ENCODE measurements around the gene GPR25.

The GPR25 gene

GRCh38 chr1:200892546-200892945 lies 19.8 kb downstream of the GPR25 start:
- Histone ChIP-seq H3K79me2 (ENCODE audit: insufficient read depth, low read length) (peaks cover 2% of the 10 kb centered on the region; the same call in 1 of the 2 replicates), H3K27me3 (ENCODE audit: insufficient read depth, low read length, poor library complexity, severe bottlenecking) (no peaks in the 10 kb centered on the region), H3K9ac (ENCODE audit: low read depth, low read length, poor library complexity, severe bottlenecking) (no peak overlapping the region), H4K20me1 (ENCODE audit: insufficient read depth, low read length, poor library complexity, severe bottlenecking) (no peaks in the 10 kb centered on the region), H2AFZ (ENCODE audit: low read length) (no peak overlapping the region), H3K9me3 (ENCODE audit: insufficient read depth, low read depth, low read length) (no peaks in the 10 kb centered on the region), H3K9me2 (replicated peaks; ENCODE audit: low read depth, low read length) (no peaks in the 10 kb centered on the region), H3K4me2 (ENCODE audit: low read depth, low read length, poor library complexity, severe bottlenecking) (no peak overlapping the region), H3K4me1 (ENCODE audit: insufficient read depth, low read length, poor library complexity, severe bottlenecking) (peaks cover 67% of the 10 kb centered on the region), H3F3A (ENCODE audit: low read depth) (peaks cover 5% of the 10 kb centered on the region), H3K4me3 (ENCODE audit: low read length, poor library complexity, severe bottlenecking) (no peak overlapping the region), H3K36me3 (ENCODE audit: insufficient read depth, low read length) (no peaks in the 10 kb centered on the region)
- TF ChIP-seq CTCF (conservative IDR thresholded peaks at IDR 0.05; ENCODE audit: low read length) (no peak), EZH2phosphoT487 (IDR thresholded peaks at IDR 0.05; ENCODE audit: borderline replicate concordance) (no peak)

GRCh38 chr1:200892958-200893357 lies 20.2 kb downstream of the GPR25 start:
- no peak overlapping the region for H3K4me3 ChIP-seq (ENCODE audit: low read length, poor library complexity, severe bottlenecking)

GRCh38 chr1:200893411-200893901 lies 20.7 kb downstream of the GPR25 start:
- Histone ChIP-seq H3K27me3 (ENCODE audit: insufficient read depth, low read length, poor library complexity, severe bottlenecking) (no peaks in the 10 kb centered on the region), H3K9ac (ENCODE audit: low read depth, low read length, poor library complexity, severe bottlenecking) (peak overlapping the region; percentile 24), H4K20me1 (ENCODE audit: insufficient read depth, low read length, poor library complexity, severe bottlenecking) (no peaks in the 10 kb centered on the region), H3K79me2 (ENCODE audit: insufficient read depth, low read length) (no peaks in the 10 kb centered on the region), H3K36me3 (ENCODE audit: insufficient read depth, low read length) (no peaks in the 10 kb centered on the region), H3K4me1 (ENCODE audit: insufficient read depth, low read length, poor library complexity, severe bottlenecking) (peaks cover 65% of the 10 kb centered on the region), H3K4me2 (ENCODE audit: low read depth, low read length, poor library complexity, severe bottlenecking) (no peak overlapping the region), H3K9me2 (replicated peaks; ENCODE audit: low read depth, low read length) (no peaks in the 10 kb centered on the region), H2AFZ (ENCODE audit: low read length) (no peak overlapping the region), H3K9me3 (ENCODE audit: insufficient read depth, low read depth, low read length) (no peaks in the 10 kb centered on the region), H3K4me3 (ENCODE audit: low read length, poor library complexity, severe bottlenecking) (no peak overlapping the region), H3F3A (ENCODE audit: low read depth) (no peaks in the 10 kb centered on the region)
- TF ChIP-seq EZH2phosphoT487 (IDR thresholded peaks at IDR 0.05; ENCODE audit: borderline replicate concordance): no peak
- TF ChIP-seq CTCF (conservative IDR thresholded peaks at IDR 0.05; ENCODE audit: low read length): no peak

More at GRCh38 chr1:200892958-200893357, 20.2 kb downstream of the GPR25 start:
- H2AFZ ChIP-seq (ENCODE audit: low read length): no peak overlapping the region
- no peaks in the 10 kb centered on the region for H3K79me2 ChIP-seq (ENCODE audit: insufficient read depth, low read length)
- H3K9me3 ChIP-seq (ENCODE audit: insufficient read depth, low read depth, low read length): no peaks in the 10 kb centered on the region
- H3K4me2 ChIP-seq (ENCODE audit: low read depth, low read length, poor library complexity, severe bottlenecking): no peak overlapping the region
- H3K4me1 ChIP-seq (ENCODE audit: insufficient read depth, low read length, poor library complexity, severe bottlenecking): peaks cover 63% of the 10 kb centered on the region
- H4K20me1 ChIP-seq (ENCODE audit: insufficient read depth, low read length, poor library complexity, severe bottlenecking): no peaks in the 10 kb centered on the region
- no peaks in the 10 kb centered on the region for H3K27me3 ChIP-seq (ENCODE audit: insufficient read depth, low read length, poor library complexity, severe bottlenecking)
- H3K9ac ChIP-seq (ENCODE audit: low read depth, low read length, poor library complexity, severe bottlenecking): no peak overlapping the region
- H3K36me3 ChIP-seq (ENCODE audit: insufficient read depth, low read length): no peaks in the 10 kb centered on the region
- TF ChIP-seq CTCF (conservative IDR thresholded peaks at IDR 0.05; ENCODE audit: low read length): no peak
- TF ChIP-seq EZH2phosphoT487 (IDR thresholded peaks at IDR 0.05; ENCODE audit: borderline replicate concordance): no peak
- peaks cover 1% of the 10 kb centered on the region for H3F3A ChIP-seq (ENCODE audit: low read depth)
- H3K9me2 ChIP-seq (replicated peaks; ENCODE audit: low read depth, low read length): no peaks in the 10 kb centered on the region
